Colon (tissue), 2 donors: ENCODE results near the gene UTP11.

ENCODE experiments used
- FAIRE-seq: peaks from 2 replicates; lab custom pipeline; 2012; peaks lifted over from hg19 to GRCh38; lab: Jason Lieb, UNC
- donor health status: control.
- donor health status: control.

Gene UTP11

DNA sequence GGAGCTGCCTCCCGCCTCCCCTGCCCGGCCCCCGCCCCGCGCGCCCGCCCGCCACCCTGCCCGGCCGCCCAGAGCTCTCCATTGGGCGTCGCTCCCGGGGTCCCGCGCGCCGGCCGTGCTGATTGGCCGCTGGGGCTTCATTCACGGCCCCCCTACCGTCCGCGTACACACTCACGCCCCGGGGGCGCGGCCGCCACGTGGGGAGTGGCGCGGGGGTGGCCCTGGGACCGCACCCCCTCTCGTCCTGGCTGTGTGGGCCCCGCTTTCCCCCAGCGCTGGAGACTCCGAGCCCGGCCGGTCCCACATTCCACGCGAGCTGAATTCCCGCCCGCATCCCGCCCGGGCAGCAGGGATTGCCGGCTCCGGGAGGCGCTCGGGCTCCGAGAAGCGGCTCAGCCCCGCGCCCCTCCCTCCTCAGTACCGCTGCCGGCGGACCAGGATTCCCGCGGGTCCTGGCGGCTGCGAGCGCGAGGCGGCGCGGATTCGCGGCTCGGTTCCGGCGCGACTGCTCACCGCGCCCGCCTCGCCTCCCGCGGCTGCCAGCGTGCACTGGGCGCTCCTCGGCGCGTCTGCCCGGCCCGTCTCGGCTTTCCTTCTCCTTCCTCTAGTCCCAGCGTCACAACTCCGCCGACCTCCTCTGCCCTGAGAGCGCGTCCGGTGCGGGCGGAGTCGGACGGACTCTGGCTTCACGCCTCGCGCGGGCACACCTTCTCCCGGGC, 34.5 kb downstream of the UTP11 start:
- no peak for FAIRE-seq

DNA sequence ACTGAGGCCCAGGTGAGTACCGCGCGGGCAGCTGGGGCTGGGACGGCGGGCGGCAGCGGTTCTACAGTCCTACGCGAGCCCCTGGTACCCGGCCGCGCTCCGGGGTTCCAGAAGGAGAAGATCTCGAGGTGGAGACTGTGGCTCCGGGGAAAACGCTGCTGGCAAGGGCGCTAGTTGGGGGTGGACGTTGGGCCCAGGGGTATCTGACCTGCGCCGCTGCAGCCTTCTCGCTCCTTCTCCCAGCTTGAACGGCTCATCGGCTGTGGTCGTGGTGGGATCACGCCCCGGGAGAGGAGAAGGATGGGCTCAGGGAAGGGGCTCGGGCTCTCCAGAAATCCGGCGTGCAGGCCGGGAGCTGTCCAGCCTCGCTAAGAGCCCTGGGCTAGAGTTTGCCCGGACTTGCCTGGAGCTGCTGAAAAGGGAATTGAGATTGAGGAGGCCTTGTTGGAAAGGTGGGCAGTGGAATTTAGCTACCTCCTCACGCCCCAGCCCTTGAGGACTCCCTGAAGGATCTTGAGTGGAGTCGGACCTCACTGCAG, 35.1 kb downstream of the UTP11 start:
- no peak for FAIRE-seq

DNA sequence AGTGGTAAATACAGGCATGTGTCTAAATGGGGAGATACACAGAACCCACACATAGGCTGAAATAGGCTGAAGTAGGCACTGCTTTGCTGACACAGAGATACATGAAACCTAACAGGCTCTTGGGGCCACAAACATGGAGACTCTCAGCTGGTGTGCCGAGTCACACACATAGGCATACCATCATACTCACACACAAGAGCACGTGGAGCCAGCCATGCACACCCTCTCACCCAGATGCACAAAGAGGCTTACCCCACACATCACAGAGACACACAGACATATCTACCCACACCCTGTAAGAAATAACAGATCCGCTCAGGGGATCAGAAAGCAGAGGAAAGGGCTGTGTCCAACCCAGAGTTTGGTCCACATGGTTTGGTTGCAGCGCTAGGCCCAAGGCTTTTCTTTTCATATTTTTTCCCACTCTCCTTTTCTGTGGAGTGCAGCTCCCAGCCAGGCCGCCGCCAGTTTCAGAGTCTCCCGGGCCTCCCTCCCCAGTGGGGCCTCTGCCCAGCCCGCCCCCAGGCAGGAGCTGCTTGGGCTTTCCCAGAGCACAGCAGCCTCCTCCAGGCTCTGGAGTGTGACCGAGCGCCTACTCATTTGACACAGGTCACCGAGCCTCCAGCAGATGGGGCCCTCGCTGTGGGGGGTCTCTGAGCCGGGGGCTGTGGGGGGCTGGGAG, 38.0 kb downstream of the UTP11 start:
- no peak for FAIRE-seq

DNA sequence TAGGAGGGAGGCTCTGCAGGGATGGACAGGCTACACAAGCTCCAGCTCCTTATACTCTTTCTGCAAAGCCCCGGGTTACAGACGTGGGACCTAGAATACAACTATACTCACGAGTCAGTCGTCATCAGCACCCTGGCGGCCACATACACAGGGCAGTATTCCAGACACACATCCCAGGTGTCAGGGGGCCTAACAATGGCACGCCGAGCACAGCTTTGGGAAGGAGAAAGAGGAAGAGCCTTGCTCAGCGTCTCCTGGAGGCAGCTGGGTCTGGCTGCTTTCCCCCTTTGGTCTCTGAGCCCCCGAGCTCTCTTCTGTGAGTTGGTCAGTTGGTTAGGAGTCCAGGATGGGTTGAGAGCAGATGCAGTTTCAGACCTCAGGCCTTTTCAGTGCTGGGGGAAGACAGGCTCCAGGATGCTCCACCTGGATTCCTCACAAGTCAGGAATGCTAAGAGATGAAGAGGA, 38.6 kb downstream of the UTP11 start:
- no peak for FAIRE-seq

DNA sequence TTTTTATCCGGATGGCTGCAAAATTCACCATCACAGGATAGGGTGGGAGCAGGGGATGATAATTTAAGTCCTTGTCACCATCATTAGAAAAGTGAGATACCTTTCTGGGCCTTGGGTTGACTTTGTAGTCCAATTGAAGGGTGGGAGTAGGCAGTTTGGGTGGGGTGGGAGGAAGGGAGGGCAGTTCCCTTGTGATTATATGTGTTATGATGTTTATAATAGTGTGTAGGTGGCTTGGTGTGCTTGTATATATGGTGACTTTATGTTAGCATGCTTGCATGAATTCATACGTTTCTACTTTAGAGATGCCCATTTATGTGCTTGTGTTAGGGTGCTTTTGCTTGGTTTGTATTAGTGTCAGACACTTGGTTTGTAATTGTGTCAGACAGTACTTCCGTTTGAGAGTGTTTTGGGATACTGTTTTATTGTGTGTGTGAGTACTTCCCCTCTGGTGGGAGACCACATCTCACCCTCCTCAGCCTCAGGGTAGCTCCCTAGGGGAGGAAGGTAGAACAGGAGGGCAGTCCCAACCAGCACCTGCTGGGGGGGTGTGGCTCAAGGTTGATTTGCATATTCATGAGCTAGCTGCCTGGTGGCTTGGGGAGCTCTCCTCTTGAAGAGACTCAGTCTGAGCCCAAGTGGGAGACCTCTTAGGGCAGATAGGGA, 40.3 kb downstream of the UTP11 start:
- no peak for FAIRE-seq

DNA sequence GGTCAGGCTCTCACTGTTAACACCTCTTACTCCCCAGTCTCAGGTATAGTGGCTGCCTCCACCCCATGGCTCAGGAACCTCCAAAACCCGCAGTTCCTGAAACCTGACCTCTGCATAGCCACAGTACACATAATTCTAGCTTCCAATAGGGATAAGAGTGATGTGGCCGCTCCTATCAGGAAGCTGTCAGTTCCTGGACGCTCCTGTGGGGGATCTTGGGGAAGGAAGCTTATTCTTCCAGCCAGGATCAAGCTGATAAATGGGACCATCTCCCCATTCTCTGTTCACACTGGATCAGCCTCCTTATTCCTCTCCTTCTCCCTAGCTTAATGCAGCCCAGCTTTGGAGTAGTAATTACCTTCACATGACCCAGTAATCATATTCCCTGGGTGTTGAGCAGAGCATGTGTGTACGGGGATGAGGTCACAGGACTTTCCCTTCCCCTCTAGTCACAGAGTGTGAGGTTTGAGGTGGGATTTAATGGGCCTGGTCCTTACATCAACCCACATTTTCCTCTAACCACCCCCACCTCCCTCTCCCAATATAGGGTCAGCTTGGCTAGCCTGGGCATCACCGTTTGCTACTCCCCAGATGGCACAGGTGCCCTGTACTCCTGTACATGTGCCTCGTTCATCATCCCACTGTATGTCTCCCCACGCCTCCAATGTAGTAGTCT, 41.0 kb downstream of the UTP11 start:
- FAIRE-seq = no peak

DNA sequence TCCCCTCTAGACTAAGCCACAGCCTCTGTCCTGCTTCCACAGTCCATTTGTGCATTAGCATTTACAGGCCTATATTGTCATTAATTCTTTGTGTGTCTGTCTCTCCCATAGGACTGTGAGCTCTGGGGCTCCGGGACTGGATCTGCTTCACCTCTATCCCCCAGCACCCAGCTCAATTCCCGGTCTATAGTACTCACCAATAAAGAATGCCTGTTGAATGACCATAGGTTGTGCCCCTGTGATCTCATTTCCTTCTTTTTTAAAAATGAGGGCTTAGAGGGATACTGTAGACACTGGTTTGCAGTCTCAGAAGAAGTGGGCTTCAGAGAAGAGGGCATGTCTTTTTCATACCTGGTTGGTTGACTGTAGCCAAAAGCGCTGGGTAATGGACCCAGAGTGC, 42.9 kb downstream of the UTP11 start:
- no peak for FAIRE-seq

DNA sequence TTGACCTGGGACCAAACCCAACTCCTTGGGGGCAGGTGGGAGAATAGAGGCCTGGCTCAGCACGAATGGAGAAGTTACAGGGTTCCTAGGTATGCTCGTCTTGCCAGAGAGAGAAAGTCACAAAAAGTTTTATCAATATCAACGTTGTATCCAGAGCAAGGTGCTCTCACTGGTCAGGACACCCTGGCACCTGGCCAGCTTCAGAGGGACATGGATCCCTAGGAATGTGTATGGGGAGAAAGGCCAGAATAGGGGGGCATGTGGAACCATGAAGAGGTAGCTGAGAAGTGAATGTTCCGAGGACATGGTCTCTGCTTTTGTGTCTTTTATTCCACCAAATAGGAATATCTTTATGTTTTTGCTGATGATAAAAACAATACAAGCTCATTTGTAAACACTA, 43.4 kb downstream of the UTP11 start:
- no peak for FAIRE-seq

DNA sequence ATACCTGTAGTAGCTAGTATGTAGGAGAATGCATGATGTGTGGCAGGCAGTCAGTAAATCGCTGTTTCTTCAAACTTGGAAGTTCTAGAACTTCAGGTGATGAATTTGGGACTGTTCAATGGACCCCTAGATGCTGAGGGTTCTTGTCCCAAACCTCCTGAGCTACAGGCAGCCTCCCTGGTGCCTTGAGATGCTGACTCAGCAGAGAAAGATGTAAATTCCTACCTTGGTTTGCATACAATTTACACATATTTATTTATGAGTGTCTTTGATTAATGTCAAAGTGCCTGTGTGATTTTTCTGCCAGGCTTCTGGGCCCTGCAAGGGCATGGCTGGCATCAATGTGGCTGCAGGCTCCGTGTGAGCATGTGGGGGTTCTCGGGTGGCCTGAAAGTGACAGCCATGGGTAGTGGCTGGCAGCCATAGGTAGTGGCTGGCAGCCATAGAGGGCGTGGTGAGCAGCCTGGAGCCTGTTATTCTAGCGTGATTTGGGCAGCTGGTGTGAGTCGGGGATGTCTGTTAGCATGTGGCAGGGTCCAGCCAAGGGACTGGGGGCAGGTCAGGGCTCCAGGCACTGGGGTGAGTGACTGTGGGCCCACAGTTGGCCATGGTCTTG, 47.2 kb downstream of the UTP11 start:
- FAIRE-seq = no peak

DNA sequence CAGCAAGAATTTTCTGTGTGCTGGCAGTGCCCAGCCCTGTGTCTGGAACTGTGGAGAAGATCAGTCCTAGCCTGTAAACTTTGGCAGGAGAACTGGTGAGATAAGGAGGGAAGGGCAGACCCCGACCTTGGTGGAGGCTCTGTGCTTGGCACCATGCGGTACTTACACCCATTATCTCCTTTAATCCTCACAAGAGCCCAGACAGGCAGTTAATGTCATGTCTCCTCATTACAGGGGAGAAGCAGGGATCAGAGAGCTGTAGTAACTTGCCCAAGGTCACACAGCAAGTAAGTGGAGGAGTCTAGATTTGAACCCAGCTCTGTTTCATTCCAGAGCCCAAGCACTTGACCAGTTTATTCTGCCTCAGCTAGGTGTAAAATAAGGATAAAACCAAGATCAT, 48.0 kb downstream of the UTP11 start:
- FAIRE-seq = no peak

DNA sequence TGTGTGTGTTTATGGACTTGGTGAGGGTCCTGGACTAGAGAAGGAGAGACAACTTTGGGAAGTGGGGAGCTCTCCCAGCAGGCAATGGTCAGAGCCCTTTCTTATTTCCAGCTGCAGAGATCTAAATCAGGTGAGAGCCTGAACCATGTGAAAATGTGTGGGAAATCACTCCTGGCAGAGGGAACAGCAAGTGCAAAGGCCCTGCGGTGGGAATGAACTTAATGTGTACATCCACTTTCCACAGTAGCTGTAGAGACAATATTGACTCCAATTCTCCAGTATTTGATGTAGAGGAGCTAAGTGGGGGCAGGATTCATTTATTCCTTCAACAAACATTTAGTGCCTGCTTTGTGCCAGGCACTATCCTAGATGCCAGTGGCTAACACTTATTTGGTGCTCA, 48.8 kb downstream of the UTP11 start:
- no peak for FAIRE-seq

DNA sequence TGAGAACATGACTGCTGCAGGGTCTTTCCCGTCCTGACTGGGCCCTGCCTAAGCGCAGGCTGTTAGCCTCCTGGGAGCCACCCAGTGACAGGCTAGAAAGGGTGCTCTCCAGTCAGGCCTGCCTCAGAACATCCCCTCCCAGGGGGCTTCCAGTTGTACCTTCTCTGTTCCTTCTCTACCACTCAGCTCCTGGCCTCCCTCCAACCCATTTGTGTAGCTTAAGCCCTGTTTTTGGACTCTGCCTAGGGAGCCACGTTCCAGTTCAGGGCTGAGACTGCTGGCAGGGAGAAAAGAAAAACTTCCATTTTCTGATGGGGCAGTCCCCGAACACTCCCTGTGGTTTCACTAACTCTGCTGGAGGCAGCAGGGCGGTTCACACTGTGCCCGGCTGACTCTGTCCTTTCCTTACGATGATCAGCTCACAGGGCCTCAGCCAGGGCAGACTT, 49.4 kb downstream of the UTP11 start:
- no peak for FAIRE-seq

DNA sequence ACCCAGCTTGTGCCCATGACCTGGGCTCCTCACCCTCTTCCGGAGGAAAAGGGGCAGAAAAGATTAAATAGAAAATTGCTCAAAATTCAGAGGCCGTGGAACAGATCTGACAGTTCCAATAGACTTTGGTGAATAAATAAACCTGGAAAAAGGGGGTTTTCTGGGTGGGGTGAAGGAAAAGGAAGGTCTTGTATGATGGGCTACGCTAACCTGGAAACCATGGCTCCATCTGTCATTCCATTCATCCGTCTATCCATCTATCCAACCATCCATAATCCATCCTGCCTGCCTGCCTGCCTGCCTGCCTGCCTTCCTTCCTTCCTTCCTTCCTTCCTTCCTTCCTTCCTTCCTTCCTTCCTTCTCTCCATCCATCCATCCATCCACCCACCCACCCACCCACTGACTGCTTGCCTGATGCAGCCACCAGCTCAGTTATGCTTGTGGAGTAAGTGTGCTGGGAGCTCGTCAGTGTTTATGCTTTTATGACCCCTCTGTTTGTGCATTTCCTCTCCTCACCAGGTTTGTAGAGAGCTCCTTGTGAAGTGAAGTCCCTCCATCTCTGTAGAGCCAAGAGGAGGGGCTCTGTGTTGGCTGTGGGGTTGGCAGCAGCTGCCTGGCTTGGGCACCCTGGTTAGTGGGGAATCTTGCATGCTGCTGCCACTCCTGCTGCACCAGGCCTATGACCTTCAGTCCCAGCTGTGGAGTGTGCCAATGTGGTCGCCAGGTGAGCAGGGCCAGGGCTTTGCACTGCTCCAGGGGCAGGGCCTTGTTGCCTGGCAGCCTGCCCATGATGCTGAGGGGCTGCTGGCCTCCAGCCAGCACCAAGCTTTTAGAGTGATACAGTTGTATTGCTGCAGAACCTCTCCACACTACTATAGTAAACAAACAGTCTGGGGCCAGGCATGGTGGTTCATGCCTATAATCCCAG, 50.1 kb downstream of the UTP11 start:
- FAIRE-seq = no peak

DNA sequence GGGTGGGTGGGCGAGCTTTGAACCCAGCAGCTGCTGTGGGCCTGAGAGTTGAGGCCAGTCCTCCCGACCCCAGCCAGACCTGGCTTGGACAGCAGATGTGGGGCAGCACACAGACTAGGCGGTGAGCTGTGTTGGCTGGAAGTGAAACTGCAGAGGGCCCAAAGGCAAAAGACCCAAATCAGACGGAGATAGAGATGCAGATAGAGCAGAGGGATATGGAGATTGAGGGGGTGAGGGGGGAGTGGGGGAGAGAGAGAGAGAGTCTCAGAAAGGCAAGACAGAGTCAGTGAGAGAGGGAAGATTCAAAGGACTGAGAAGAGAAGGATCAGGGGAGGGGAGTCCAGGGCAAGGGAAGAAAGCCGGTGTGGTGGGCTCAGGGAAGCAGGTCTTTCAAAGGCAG, 51.1 kb downstream of the UTP11 start:
- FAIRE-seq = no peak

DNA sequence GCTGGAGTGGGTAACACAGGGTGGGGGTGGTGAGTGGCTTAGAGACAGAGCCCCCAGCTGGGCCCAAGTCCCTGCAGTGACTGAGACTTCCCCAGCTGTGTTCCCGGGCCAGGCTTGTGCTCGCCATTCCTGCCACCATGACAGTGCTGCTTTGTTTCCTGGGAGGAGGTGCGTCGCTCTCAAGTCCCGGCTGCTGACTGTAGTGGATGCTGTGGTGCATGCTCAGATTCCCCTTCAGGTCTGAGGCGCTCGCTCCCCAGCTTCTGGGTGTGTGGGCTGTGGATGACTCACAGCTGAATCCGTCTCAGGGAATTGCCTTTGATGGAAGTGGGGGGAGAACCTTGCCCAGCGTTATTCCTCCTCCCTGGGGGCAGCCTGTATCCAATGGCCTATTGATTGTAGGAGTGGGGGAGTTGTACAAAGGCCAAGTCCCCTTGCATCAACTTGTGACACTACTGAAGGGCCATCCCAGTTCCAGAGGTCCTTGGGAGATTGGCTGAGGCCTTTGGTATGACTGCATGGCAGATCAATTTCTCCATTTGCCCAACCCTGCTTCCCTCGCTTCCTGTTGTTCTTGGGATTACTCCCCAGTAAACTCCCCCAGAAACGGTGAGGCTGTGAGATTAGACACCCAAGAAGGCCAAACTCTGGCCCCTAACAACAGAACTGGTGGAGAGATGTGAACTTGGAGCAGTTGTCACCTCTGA, 51.8 kb downstream of the UTP11 start:
- FAIRE-seq = no peak

DNA sequence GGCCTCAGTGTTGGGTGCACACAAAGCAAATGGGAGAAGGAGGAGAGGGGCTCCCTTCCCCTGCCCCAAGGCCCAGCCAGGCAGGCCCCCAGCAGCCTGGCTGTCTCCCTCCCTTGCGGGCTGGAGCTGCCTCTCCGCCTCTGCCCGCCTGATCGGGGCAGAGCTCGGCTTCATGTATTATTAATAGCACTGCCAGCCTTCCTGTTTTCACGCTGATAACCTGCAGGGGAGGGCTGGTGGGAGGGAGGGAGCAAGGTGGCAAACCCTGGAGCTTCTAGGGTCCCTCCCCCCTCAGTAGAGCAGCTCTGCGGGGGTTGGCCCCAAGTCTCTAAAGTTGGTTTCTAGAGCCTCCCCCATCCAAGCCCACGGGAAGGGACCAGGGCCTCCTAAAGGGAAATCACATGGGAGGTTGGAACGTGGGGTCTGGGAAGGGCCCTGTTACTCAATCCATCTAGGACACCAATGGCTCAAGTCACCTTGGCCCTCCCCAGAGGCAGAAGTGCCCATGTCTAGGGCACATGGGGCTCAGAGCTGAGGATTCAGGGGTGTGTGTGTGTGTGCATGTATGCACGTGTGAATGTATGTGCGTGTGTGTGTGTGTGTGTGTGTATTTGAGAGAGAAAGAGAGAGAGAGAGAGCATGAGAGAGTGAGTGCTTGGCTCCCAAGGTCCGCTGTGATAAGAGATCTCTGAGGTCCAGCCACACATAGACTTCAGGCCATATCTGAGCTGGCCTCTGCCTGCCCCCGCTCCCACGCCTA, 55.9 kb downstream of the UTP11 start:
- no peak for FAIRE-seq

DNA sequence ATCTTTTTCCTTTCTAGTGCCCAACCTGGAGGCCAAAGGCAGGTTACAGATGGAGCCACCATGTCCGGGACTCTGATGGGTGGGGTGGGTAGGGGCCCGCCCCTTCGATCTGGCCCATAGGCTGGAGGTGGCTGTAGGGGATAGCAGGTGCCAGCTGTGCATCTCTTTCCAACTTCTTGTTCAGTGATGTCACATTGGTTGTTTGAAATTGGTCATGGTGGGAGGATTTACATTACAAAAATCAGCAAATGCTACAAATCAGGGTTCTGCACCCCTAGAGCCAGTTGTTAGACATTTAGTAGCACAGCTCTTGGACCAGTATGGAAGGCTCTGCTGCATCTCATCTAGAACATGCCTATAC, 56.4 kb downstream of the UTP11 start:
- FAIRE-seq = no peak

DNA sequence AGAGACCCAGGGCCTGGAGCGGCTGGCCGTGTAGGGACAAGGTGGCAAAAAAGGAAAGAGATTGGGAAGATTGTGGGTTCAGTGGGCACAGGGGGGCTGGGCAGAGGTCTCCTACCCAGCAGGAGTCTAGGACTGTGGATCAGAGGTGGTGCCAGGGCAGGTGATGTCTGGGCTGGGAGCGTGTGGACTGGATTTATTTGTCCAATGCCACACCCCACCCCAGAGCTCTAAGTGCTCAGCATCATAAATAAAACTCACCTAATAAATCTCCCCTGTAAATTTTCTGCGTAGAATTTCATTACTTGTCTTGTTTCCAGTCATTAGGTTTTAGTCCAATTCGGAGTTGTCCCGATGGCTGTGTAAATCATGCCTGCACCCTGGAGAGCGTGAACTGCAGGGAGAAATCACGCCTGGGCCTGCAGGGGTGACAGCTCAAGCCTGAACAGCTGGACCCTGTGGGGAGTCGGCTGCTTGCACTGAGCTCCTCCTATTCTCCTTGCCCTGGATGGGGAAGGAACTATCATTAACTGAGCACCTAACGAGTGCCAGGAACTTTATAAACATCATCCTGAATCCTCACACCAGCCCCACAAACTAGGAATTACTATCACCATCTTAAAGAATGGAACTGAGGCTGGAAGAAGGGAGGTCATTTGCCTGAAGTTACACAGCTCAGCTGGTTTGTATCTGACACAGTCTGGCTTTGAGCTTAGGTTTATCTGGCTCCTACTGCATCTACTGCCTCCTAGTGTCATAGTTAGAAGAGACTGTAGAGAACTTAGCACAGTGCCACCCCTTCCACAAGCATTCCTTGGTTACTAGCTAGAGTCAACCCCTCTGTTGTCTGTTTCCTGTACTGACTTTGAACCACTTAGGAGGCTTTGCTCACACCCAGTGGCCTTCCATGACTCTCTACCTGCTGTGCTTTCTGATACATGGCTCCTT, 59.0 kb downstream of the UTP11 start:
- FAIRE-seq = no peak
